Liver (tissue), 9 donors: ENCODE data around the gene STRA8. TPM values are rescaled to one million over a fixed set of nuclear protein-coding genes. Genes with fewer than 3 reads are reported as not detected.

Experiments
- DNase-seq: peaks from one replicate; pipeline ENCODE4 v3.0.0-alpha.2; 2017; ENCODE audit warnings: low spot score
- H3K27ac ChIP-seq, 2 donors: one replicate each; pipeline ENCODE4 v1.7.0; 2013; ENCODE audit warnings: inconsistent platforms in 2 of 2, low read length in 2 of 2, control low read depth in 1 of 2, low read depth in 1 of 2, mild to moderate bottlenecking in 1 of 2
- H3K27me3 ChIP-seq, 4 donors: one replicate each; pipeline versions ENCODE4 v1.6.1 to v1.7.0; 2013; ENCODE audit warnings: low read length in 3 of 4, inconsistent platforms in 1 of 4, mild to moderate bottlenecking in 1 of 4, moderate library complexity in 1 of 4; ENCODE audit not compliant: control insufficient read depth in 4 of 4, insufficient read depth in 4 of 4
- H3K36me3 ChIP-seq, 4 donors: one replicate each; pipeline versions ENCODE4 v1.6.1 to v1.7.0; 2013; ENCODE audit warnings: low read length in 3 of 4, mild to moderate bottlenecking in 3 of 4, low read depth in 1 of 4, moderate library complexity in 1 of 4; ENCODE audit not compliant: control insufficient read depth in 4 of 4, insufficient read depth in 3 of 4
- H3K4me1 ChIP-seq, 4 donors: one replicate each; pipeline versions ENCODE4 v1.6.1 to v1.7.0; 2013; ENCODE audit warnings: low read length in 3 of 4, mild to moderate bottlenecking in 3 of 4, moderate library complexity in 1 of 4; ENCODE audit not compliant: control insufficient read depth in 4 of 4, insufficient read depth in 4 of 4
- H3K4me3 ChIP-seq, 3 donors: one replicate each; pipeline versions ENCODE4 v1.6.1 to v1.7.0; 2013; ENCODE audit warnings: low read length in 3 of 3, control low read depth in 1 of 3, low read depth in 1 of 3, mild to moderate bottlenecking in 1 of 3
- H3K9ac ChIP-seq, 2 donors: one replicate each; pipeline ENCODE4 v1.7.0; 2013; ENCODE audit warnings: low read length in 2 of 2, mild to moderate bottlenecking in 2 of 2, moderate library complexity in 2 of 2, control low read depth in 1 of 2, low read depth in 1 of 2
- H3K9me3 ChIP-seq, 4 donors: one replicate each; pipeline versions ENCODE4 v1.6.1 to v1.7.0; 2013; ENCODE audit warnings: low read length in 3 of 4; ENCODE audit not compliant: control insufficient read depth in 4 of 4
- ATF3 ChIP-seq: IDR thresholded peaks from 2 replicates; pipeline ENCODE4 v1.6.1; 2016; ENCODE audit warnings: antibody characterized with exemption
- EGR1 ChIP-seq, 2 donors: IDR thresholded peaks; 2 replicates each; pipeline ENCODE4 v1.6.1; 2016 to 2018; ENCODE audit warnings: antibody characterized with exemption in 2 of 2, low read depth in 2 of 2
- FOXA1 ChIP-seq: IDR thresholded peaks from 2 replicates; pipeline ENCODE4 v1.6.1; 2016; ENCODE audit warnings: antibody characterized with exemption
- FOXA2 ChIP-seq: IDR thresholded peaks from 2 replicates; pipeline ENCODE4 v1.6.1; 2016; ENCODE audit warnings: antibody characterized with exemption
- GABPA ChIP-seq, 2 donors: IDR thresholded peaks in 1 of 2; conservative IDR thresholded peaks in 1 of 2; 2 replicates each; pipeline ENCODE4 v1.6.1; 2016; ENCODE audit warnings: antibody characterized with exemption in 2 of 2, mild to moderate bottlenecking in 1 of 2, moderate library complexity in 1 of 2
- HNF4A ChIP-seq, 2 donors: conservative IDR thresholded peaks; 2 replicates each; pipeline ENCODE4 v1.6.1; 2016; ENCODE audit warnings: antibody characterized with exemption in 2 of 2, mild to moderate bottlenecking in 2 of 2
- JUND ChIP-seq, 2 donors: IDR thresholded peaks; 2 replicates each; pipeline ENCODE4 v1.6.1; 2016; ENCODE audit warnings: antibody characterized with exemption in 2 of 2
- MAX ChIP-seq: IDR thresholded peaks from 2 replicates; pipeline ENCODE4 v1.6.1; 2016; ENCODE audit warnings: antibody characterized with exemption
- NR2F2 ChIP-seq: IDR thresholded peaks from 2 replicates; pipeline ENCODE4 v1.6.1; 2016; ENCODE audit warnings: antibody characterized with exemption
- RAD21 ChIP-seq, 2 donors: IDR thresholded peaks; 2 replicates each; pipeline ENCODE4 v1.6.1; 2016; ENCODE audit warnings: antibody characterized with exemption in 2 of 2, mild to moderate bottlenecking in 2 of 2
- RXRA ChIP-seq, 2 donors: IDR thresholded peaks; 2 replicates each; pipeline ENCODE4 v1.6.1; 2017 to 2018; ENCODE audit warnings: antibody characterized with exemption in 2 of 2, mild to moderate bottlenecking in 1 of 2
- ZBTB33 ChIP-seq: IDR thresholded peaks from 2 replicates; pipeline ENCODE4 v1.6.1; 2016; ENCODE audit warnings: antibody characterized with exemption
- WGBS: extraction: QIAGEN DNeasy Blood & Tissue Kit; methylation state at CpG from one replicate; pipeline ENCODE4 v1.1.7; 2013; 5-methylcytosine and 5-hydroxymethylcytosine counted together
- polyA plus RNA-seq, 2 donors: library from polyadenylated mRNA; stranded (reverse) in 1 of 2; unstranded in 1 of 2; fragments of 200-250 nt in 1 of 2; fragments of >200 nt in 1 of 2; fragmentation: Nextera tagmentation in 1 of 2; extraction: Ambion mirVana in 1 of 2; gene quantifications; one replicate each; pipeline versions ENCODE4 v1.2.1 to v1.2.3, GENCODE V29; 2013 to 2015
- total RNA-seq, 2 donors: library from RNA; depleted of rRNA; stranded (reverse); fragments of >200 nt; gene quantifications; one replicate each; pipeline ENCODE4 v1.2.3, GENCODE V29; 2014
- TF ChIP-seq, protein P1 (sequence below): fragments of 150-350 bp; IDR thresholded peaks from 2 replicates; pipeline ENCODE4 v1.5.1; 2017; ENCODE audit warnings: improper control_type of control experiment, low read depth, low read length; ENCODE audit not compliant: missing input control
- donor health status: healthy.
- donor health status: healthy.
- donor health status: healthy.
- donor health status: healthy.
- donor health status: healthy.

Gene STRA8
- total and polyA plus RNA-seq, 4 donors, result 0.14 TPM; not detected in 3

DNA sequence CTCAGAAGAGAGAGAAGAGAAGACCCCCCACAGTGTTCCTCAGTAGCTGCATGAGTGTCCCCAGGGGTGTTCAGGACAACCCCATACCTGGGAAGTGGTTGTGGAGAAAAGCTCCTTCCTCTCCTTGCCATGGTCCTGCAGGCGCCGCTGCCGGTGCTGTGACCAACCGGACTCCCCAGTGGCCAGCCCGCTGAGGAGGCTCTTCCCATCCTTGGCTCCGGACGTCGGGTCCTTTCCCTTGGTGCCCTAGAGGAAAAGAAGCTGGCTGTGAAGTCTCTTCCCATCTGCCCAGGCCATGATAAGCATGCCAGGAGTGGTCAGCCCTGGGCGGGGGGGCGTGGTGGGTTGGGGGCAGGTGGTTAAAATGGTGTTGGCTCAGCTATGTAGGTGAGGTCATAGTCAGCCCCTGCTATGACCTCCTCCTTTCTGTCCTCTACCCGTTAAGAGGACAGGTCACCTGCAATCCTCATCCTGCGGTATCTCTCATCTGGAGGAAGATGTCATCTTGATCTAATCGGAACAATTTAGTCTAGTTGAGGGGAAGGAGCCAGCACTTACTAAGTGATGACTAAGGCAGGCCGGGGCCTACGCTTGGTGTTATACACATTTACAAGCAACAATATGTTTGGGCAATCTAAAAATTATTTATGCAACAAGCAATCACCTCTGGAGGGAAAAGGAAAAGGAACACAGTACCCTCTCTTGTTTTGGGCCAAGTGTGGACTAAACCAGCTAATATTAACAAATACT lies 35.6 kb upstream of the STRA8 start:
- DNase-seq, result no peak
- 97% methylated on average over 15 of the region's 15 CpGs for WGBS
- no peak overlapping the region for H3K9ac ChIP-seq
- no peak overlapping the region for H3K4me3 ChIP-seq
- H3K4me1 ChIP-seq, result no peaks in the 10 kb centered on the region
- TF ChIP-seq, protein P1, sequence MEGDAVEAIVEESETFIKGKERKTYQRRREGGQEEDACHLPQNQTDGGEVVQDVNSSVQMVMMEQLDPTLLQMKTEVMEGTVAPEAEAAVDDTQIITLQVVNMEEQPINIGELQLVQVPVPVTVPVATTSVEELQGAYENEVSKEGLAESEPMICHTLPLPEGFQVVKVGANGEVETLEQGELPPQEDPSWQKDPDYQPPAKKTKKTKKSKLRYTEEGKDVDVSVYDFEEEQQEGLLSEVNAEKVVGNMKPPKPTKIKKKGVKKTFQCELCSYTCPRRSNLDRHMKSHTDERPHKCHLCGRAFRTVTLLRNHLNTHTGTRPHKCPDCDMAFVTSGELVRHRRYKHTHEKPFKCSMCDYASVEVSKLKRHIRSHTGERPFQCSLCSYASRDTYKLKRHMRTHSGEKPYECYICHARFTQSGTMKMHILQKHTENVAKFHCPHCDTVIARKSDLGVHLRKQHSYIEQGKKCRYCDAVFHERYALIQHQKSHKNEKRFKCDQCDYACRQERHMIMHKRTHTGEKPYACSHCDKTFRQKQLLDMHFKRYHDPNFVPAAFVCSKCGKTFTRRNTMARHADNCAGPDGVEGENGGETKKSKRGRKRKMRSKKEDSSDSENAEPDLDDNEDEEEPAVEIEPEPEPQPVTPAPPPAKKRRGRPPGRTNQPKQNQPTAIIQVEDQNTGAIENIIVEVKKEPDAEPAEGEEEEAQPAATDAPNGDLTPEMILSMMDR, result no peak
- TF ChIP-seq GABPA (IDR thresholded peaks at IDR 0.05 in 1 of 2, conservative IDR thresholded peaks at IDR 0.05 in 1 of 2), result no peak
- no peak for TF ChIP-seq RAD21 (IDR thresholded peaks at IDR 0.05)
- no peak for TF ChIP-seq ZBTB33
- TF ChIP-seq RXRA (IDR thresholded peaks at IDR 0.05), result no peak
- TF ChIP-seq MAX, result no peak
- no peak for TF ChIP-seq NR2F2
- no peak for TF ChIP-seq JUND (IDR thresholded peaks at IDR 0.05)
- H3K9me3 ChIP-seq, result no peaks in the 10 kb centered on the region
- H3K36me3 ChIP-seq, result peaks cover 19 to 66% (median 47%) of the 10 kb centered on the region in 4 donors
- H3K27me3 ChIP-seq, result no peaks in the 10 kb centered on the region
- no peak overlapping the region for H3K27ac ChIP-seq

DNA sequence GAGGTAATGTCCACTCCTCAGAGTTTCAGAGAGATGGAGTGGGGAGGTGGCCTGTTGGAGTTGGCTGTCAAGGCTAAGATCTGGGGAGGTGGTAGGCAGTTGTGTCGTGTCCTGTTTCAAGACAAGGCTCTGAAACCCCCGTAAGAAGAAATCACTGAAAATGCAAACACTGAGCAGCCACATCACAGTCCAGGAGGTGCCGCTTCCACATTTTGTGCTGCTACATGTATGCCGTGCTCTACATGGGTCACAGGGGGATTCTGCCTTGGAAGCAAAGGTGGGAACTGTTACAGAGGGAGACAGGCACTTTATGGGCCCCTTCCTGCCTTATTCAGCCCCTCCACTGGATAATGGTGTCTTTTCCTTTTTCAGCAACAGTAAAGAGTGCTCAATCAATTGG lies 34.2 kb upstream of the STRA8 start:
- no peak overlapping the region for H3K27ac ChIP-seq
- no peak overlapping the region for H3K4me3 ChIP-seq
- peaks cover 13 to 64% (median 46%) of the 10 kb centered on the region in 4 donors for H3K36me3 ChIP-seq
- no peak for TF ChIP-seq RAD21 (IDR thresholded peaks at IDR 0.05)
- TF ChIP-seq HNF4A (conservative IDR thresholded peaks at IDR 0.05), result no peak
- TF ChIP-seq FOXA1, result no peak
- no peak for TF ChIP-seq ATF3
- no peak for TF ChIP-seq GABPA (IDR thresholded peaks at IDR 0.05 in 1 of 2, conservative IDR thresholded peaks at IDR 0.05 in 1 of 2)
- no peak for TF ChIP-seq JUND (IDR thresholded peaks at IDR 0.05)
- no peak for TF ChIP-seq EGR1 (IDR thresholded peaks at IDR 0.05; ENCODE audit: low read depth in 2 of 2)
- TF ChIP-seq FOXA2, result no peak
- no peak for DNase-seq
- H3K9me3 ChIP-seq, result no peaks in the 10 kb centered on the region
- 96% methylated on average over 4 of the region's 4 CpGs for WGBS
- H3K4me1 ChIP-seq, result no peaks in the 10 kb centered on the region
- H3K9ac ChIP-seq, result no peak overlapping the region
- H3K27me3 ChIP-seq, result no peaks in the 10 kb centered on the region
